Suprapubic skin (tissue), 4 donors: Measurements from ENCODE around the gene EDEM3. TPM values are rescaled to one million over a fixed set of nuclear protein-coding genes. Genes with fewer than 3 reads are reported as not detected.
"Not testable (repeated sequence)": the region's sequence is repeated elsewhere in the genome, so short reads cannot be mapped to it uniquely, and the experiment has no call there.

Source experiments
- DNase-seq, 2 donors: peaks; one replicate each; pipeline ENCODE4 v3.0.0-alpha.2; 2019; ENCODE audit warnings: low spot score in 2 of 2
- H3K27ac ChIP-seq: fragments of 200-600 bp; sonication (generic); one replicate; pipeline ENCODE4 v1.5.1; 2019
- H3K27me3 ChIP-seq: fragments of 200-600 bp; sonication (generic); one replicate; pipeline ENCODE4 v1.5.1; 2019
- H3K36me3 ChIP-seq: fragments of 200-600 bp; sonication (generic); one replicate; pipeline ENCODE4 v1.5.1; 2019
- H3K4me1 ChIP-seq: fragments of 200-600 bp; sonication (generic); one replicate; pipeline ENCODE4 v1.5.1; 2019
- H3K4me3 ChIP-seq: fragments of 200-600 bp; sonication (generic); one replicate; pipeline ENCODE4 v1.5.1; 2019; ENCODE audit warnings: mild to moderate bottlenecking
- H3K9me3 ChIP-seq: fragments of 200-600 bp; sonication (generic); one replicate; pipeline ENCODE4 v1.5.1; 2019
- CTCF ChIP-seq, 2 donors: fragments of 200-600 bp in 1 of 2; fragments of 450-650 bp in 1 of 2; sonication (generic) in 1 of 2; IDR thresholded peaks; one replicate each; pipeline ENCODE4 v1.5.1; 2016 to 2019; ENCODE audit warnings: antibody characterized with exemption in 2 of 2, mild to moderate bottlenecking in 1 of 2, moderate library complexity in 1 of 2
- EP300 ChIP-seq: sonication (generic); formaldehyde crosslinking; IDR thresholded peaks from one replicate; pipeline ENCODE4 v1.6.1; 2017; ENCODE audit warnings: antibody characterized with exemption
- POLR2A ChIP-seq, 2 donors: fragments of 450-650 bp; IDR thresholded peaks; one replicate each; pipeline ENCODE4 v1.6.1; 2017; ENCODE audit warnings: antibody characterized with exemption in 2 of 2, mild to moderate bottlenecking in 2 of 2, moderate library complexity in 2 of 2
- POLR2AphosphoS5 ChIP-seq, 3 donors: sonication (generic); formaldehyde crosslinking; IDR thresholded peaks; one replicate each; pipeline ENCODE4 v1.6.1; 2017; ENCODE audit warnings: antibody characterized with exemption in 3 of 3
- WGBS: methylation state at CpG from one replicate; pipeline ENCODE4 v1.1.5; 2018; 5-methylcytosine and 5-hydroxymethylcytosine counted together
- total RNA-seq, 4 donors: library from RNA; depleted of rRNA; stranded (reverse); fragments of >200 nt; gene quantifications; one replicate each; pipeline ENCODE4 v1.1.0, GENCODE V29; 2016

The EDEM3 gene
- total RNA-seq, 4 donors from 2014 or later = 19.4 to 55.7 (median 28.7) TPM

- Histone ChIP-seq H3K4me1 (peaks cover 17% of the 10 kb centered on the region), H3K27me3 (no peaks in the 10 kb centered on the region), H3K9me3 (no peaks in the 10 kb centered on the region), H3K36me3 (peaks cover 7% of the 10 kb centered on the region), H3K27ac (no peak overlapping the region), H3K4me3 (no peak overlapping the region)
- 76% methylated on average over 9 of the region's 9 CpGs for WGBS
- no peak for DNase-seq
- TF ChIP-seq POLR2AphosphoS5 (IDR thresholded peaks at IDR 0.05) (no peak), POLR2A (IDR thresholded peaks at IDR 0.05) (no peak), CTCF (IDR thresholded peaks at IDR 0.05) (no peak), EP300 (no peak)
Observed at GRCh38 chr1:184790642-184791549, 36.2 kb upstream of the EDEM3 start.

GRCh38 chr1:184789884-184790283, 35.2 kb upstream of the EDEM3 start:
- Histone ChIP-seq H3K4me3 (no peak overlapping the region), H3K36me3 (no peaks in the 10 kb centered on the region), H3K4me1 (peaks cover 17% of the 10 kb centered on the region), H3K9me3 (no peaks in the 10 kb centered on the region), H3K27me3 (no peaks in the 10 kb centered on the region), H3K27ac (no peak overlapping the region)
- TF ChIP-seq CTCF (IDR thresholded peaks at IDR 0.05) = no peak
- no peak for TF ChIP-seq POLR2AphosphoS5 (IDR thresholded peaks at IDR 0.05)
- no peak for TF ChIP-seq EP300
- no peak for TF ChIP-seq POLR2A (IDR thresholded peaks at IDR 0.05)
- DNase-seq = no peak
- 35% methylated on average over 2 of the region's 2 CpGs for WGBS

GRCh38 chr1:184788970-184789369, 34.3 kb upstream of the EDEM3 start:
- WGBS = 92% methylated on average over 2 of the region's 2 CpGs
- no peaks in the 10 kb centered on the region for H3K36me3 ChIP-seq
- TF ChIP-seq EP300 (no peak), CTCF (IDR thresholded peaks at IDR 0.05) (no peak), POLR2A (IDR thresholded peaks at IDR 0.05) (no peak), POLR2AphosphoS5 (IDR thresholded peaks at IDR 0.05) (no peak)
- H3K9me3 ChIP-seq = no peaks in the 10 kb centered on the region
- DNase-seq = no peak
- no peaks in the 10 kb centered on the region for H3K27me3 ChIP-seq
- H3K4me3 ChIP-seq = no peak overlapping the region
- peaks cover 17% of the 10 kb centered on the region for H3K4me1 ChIP-seq
- no peak overlapping the region for H3K27ac ChIP-seq

- no peaks in the 10 kb centered on the region for H3K27me3 ChIP-seq
- no peaks in the 10 kb centered on the region for H3K9me3 ChIP-seq
- no peaks in the 10 kb centered on the region for H3K36me3 ChIP-seq
- peaks cover 3% of the 10 kb centered on the region for H3K4me1 ChIP-seq
- WGBS = 95% methylated on average over 2 of the region's 2 CpGs
- TF ChIP-seq EP300 (no peak), POLR2A (IDR thresholded peaks at IDR 0.05) (no peak), POLR2AphosphoS5 (IDR thresholded peaks at IDR 0.05) (no peak), CTCF (IDR thresholded peaks at IDR 0.05) (no peak)
- H3K4me3 ChIP-seq = no peak overlapping the region
- DNase-seq = no peak
- H3K27ac ChIP-seq = no peak overlapping the region
Observed at GRCh38 chr1:184785529-184785928, 30.9 kb upstream of the EDEM3 start.

- H3K9me3 ChIP-seq, H3K36me3 ChIP-seq, H3K4me3 ChIP-seq, H3K4me1 ChIP-seq, DNase-seq, H3K27ac ChIP-seq, H3K27me3 ChIP-seq: not testable (repeated sequence)
- WGBS = 97% methylated on average over 3 of the region's 3 CpGs
Observed at GRCh38 chr1:184783723-184784122, 29.1 kb upstream of the EDEM3 start.
